ENCODE measurements around the gene PPP2R1B.

PPP2R1B gene

GRCh38 chr11:111743700-111744099 lies 22.5 kb downstream of the PPP2R1B start:
- Mint-ChIP-seq H3K9me3 (no peaks in the 10 kb centered on the region), H3K36me3 (ENCODE audit: low read depth) (peaks cover 85% of the 10 kb centered on the region), H3K27me3 (no peaks in the 10 kb centered on the region), H3K27ac (no peak overlapping the region), H3K4me3 (no peak overlapping the region), H3K4me1 (ENCODE audit: low read depth) (no peaks in the 10 kb centered on the region)

GRCh38 chr11:111741751-111742150 lies 24.4 kb downstream of the PPP2R1B start:
- H3K4me1 Mint-ChIP-seq (ENCODE audit: low read depth): no peaks in the 10 kb centered on the region
- H3K27ac Mint-ChIP-seq: no peak overlapping the region
- H3K36me3 Mint-ChIP-seq (ENCODE audit: low read depth): peaks cover 68% of the 10 kb centered on the region
- H3K27me3 Mint-ChIP-seq: no peaks in the 10 kb centered on the region
- no peak overlapping the region for H3K4me3 Mint-ChIP-seq
- H3K9me3 Mint-ChIP-seq: no peaks in the 10 kb centered on the region

- Mint-ChIP-seq H3K27ac (no peak overlapping the region), H3K4me1 (ENCODE audit: low read depth) (no peaks in the 10 kb centered on the region), H3K27me3 (no peaks in the 10 kb centered on the region), H3K9me3 (no peaks in the 10 kb centered on the region), H3K36me3 (ENCODE audit: low read depth) (peaks cover 49% of the 10 kb centered on the region), H3K4me3 (no peak overlapping the region)
Observed at GRCh38 chr11:111739299-111739698, 26.9 kb downstream of the PPP2R1B start.

GRCh38 chr11:111737444-111738210 lies 28.6 kb downstream of the PPP2R1B start:
- Mint-ChIP-seq H3K9me3 (no peaks in the 10 kb centered on the region), H3K4me1 (ENCODE audit: low read depth) (no peaks in the 10 kb centered on the region), H3K4me3 (no peak overlapping the region), H3K36me3 (ENCODE audit: low read depth) (peaks cover 35% of the 10 kb centered on the region), H3K27me3 (no peaks in the 10 kb centered on the region), H3K27ac (no peak overlapping the region)

GRCh38 chr11:111736621-111737443 lies 29.4 kb downstream of the PPP2R1B start:
- Mint-ChIP-seq H3K27me3 (no peaks in the 10 kb centered on the region), H3K36me3 (ENCODE audit: low read depth) (peaks cover 29% of the 10 kb centered on the region), H3K9me3 (no peaks in the 10 kb centered on the region), H3K4me1 (ENCODE audit: low read depth) (no peaks in the 10 kb centered on the region), H3K27ac (no peak overlapping the region), H3K4me3 (no peak overlapping the region)

- Mint-ChIP-seq H3K36me3 (ENCODE audit: low read depth) (peaks cover 22% of the 10 kb centered on the region), H3K27ac (no peak overlapping the region), H3K9me3 (no peaks in the 10 kb centered on the region), H3K4me1 (ENCODE audit: low read depth) (no peaks in the 10 kb centered on the region), H3K4me3 (no peak overlapping the region), H3K27me3 (no peaks in the 10 kb centered on the region)
Observed at GRCh38 chr11:111736181-111736590, 30.0 kb downstream of the PPP2R1B start.

- Mint-ChIP-seq H3K4me3 (no peak overlapping the region), H3K9me3 (no peaks in the 10 kb centered on the region), H3K27me3 (no peaks in the 10 kb centered on the region), H3K36me3 (ENCODE audit: low read depth) (peaks cover 15% of the 10 kb centered on the region), H3K4me1 (ENCODE audit: low read depth) (no peaks in the 10 kb centered on the region), H3K27ac (no peak overlapping the region)
Observed at GRCh38 chr11:111735262-111736116, 30.7 kb downstream of the PPP2R1B start.

GRCh38 chr11:111734954-111735261 lies 31.3 kb downstream of the PPP2R1B start:
- no peak overlapping the region for H3K4me3 Mint-ChIP-seq
- H3K4me1 Mint-ChIP-seq (ENCODE audit: low read depth): no peaks in the 10 kb centered on the region
- no peaks in the 10 kb centered on the region for H3K9me3 Mint-ChIP-seq
- H3K27me3 Mint-ChIP-seq: no peaks in the 10 kb centered on the region
- H3K27ac Mint-ChIP-seq: no peak overlapping the region
- peaks cover 12% of the 10 kb centered on the region for H3K36me3 Mint-ChIP-seq (ENCODE audit: low read depth)

- no peaks in the 10 kb centered on the region for H3K9me3 Mint-ChIP-seq
- no peaks in the 10 kb centered on the region for H3K27me3 Mint-ChIP-seq
- H3K4me3 Mint-ChIP-seq: no peak overlapping the region
- H3K36me3 Mint-ChIP-seq (ENCODE audit: low read depth): peaks cover 7% of the 10 kb centered on the region
- H3K27ac Mint-ChIP-seq: no peak overlapping the region
- no peaks in the 10 kb centered on the region for H3K4me1 Mint-ChIP-seq (ENCODE audit: low read depth)
Observed at GRCh38 chr11:111734101-111734953, 31.9 kb downstream of the PPP2R1B start.

- Mint-ChIP-seq H3K9me3 (no peaks in the 10 kb centered on the region), H3K4me1 (ENCODE audit: low read depth) (no peaks in the 10 kb centered on the region), H3K27ac (no peak overlapping the region), H3K27me3 (no peaks in the 10 kb centered on the region), H3K4me3 (no peak overlapping the region), H3K36me3 (ENCODE audit: low read depth) (peaks cover 4% of the 10 kb centered on the region)
Observed at GRCh38 chr11:111733611-111734088, 32.5 kb downstream of the PPP2R1B start.

GRCh38 chr11:111733016-111733415 lies 33.2 kb downstream of the PPP2R1B start:
- Mint-ChIP-seq H3K9me3 (no peaks in the 10 kb centered on the region), H3K4me1 (ENCODE audit: low read depth) (no peaks in the 10 kb centered on the region), H3K27ac (no peak overlapping the region), H3K36me3 (ENCODE audit: low read depth) (peaks cover 4% of the 10 kb centered on the region), H3K4me3 (no peak overlapping the region), H3K27me3 (no peaks in the 10 kb centered on the region)

GRCh38 chr11:111731821-111732220 lies 34.4 kb downstream of the PPP2R1B start:
- Mint-ChIP-seq H3K4me3 (no peak overlapping the region), H3K27me3 (no peaks in the 10 kb centered on the region), H3K9me3 (no peaks in the 10 kb centered on the region)

GRCh38 chr11:111730871-111731591 lies 35.2 kb downstream of the PPP2R1B start:
- no peak overlapping the region for H3K4me3 Mint-ChIP-seq
- no peak overlapping the region for H3K27ac Mint-ChIP-seq
- no peaks in the 10 kb centered on the region for H3K4me1 Mint-ChIP-seq (ENCODE audit: low read depth)
- no peaks in the 10 kb centered on the region for H3K27me3 Mint-ChIP-seq
- no peaks in the 10 kb centered on the region for H3K9me3 Mint-ChIP-seq
- peaks cover 4% of the 10 kb centered on the region for H3K36me3 Mint-ChIP-seq (ENCODE audit: low read depth)

More at GRCh38 chr11:111731821-111732220, 34.4 kb downstream of the PPP2R1B start:
- peaks cover 4% of the 10 kb centered on the region for H3K36me3 Mint-ChIP-seq (ENCODE audit: low read depth)
- H3K4me1 Mint-ChIP-seq (ENCODE audit: low read depth): no peaks in the 10 kb centered on the region
- no peak overlapping the region for H3K27ac Mint-ChIP-seq
